A673 (cell line): ENCODE results near the gene BLTP2. TPM values are rescaled to one million over a fixed set of nuclear protein-coding genes. Genes with fewer than 3 reads are reported as not detected.
"Not testable (repeated sequence)": the region's sequence is repeated elsewhere in the genome, so short reads cannot be mapped to it uniquely, and the experiment has no call there.

Source experiments
- BruUV-seq: library from RNA; stranded (reverse); fragments of 400-500 nt; replicated peaks from 2 replicates; lab custom pipeline; 2021; lab: Mats Ljungman, UMichigan
- CTCF ChIA-PET: fragments of 300-600 bp; sonication (Branson Sonifier 250); formaldehyde crosslinking; loops from one replicate; lab custom pipeline; 2022; ENCODE audit warnings: antibody characterized with exemption; lab: Charles Lee
- POLR2A ChIA-PET: fragments of 300-600 bp; sonication (Branson Sonifier 250); formaldehyde crosslinking; loops from one replicate; lab custom pipeline; 2022; ENCODE audit warnings: antibody characterized with exemption; ENCODE audit not compliant: low non-redundant PET; lab: Charles Lee
- DNase-seq: peaks from one replicate; pipeline ENCODE4 v3.0.0-alpha.2; 2015; ENCODE audit warnings: low spot score
- H3K27ac ChIP-seq: fragments of 200-600 bp; sonication (generic); 2 replicates; pipeline ENCODE4 v1.5.1; 2016; ENCODE audit warnings: mixed run types, low read depth, mild to moderate bottlenecking, mixed read lengths, antibody characterized with exemption, low read length; ENCODE audit not compliant: poor library complexity, severe bottlenecking
- H3K27me3 ChIP-seq: fragments of 200-600 bp; sonication (generic); replicated peaks from 2 replicates; pipeline ENCODE4 v1.6.1; 2017; ENCODE audit warnings: mixed run types, low read depth, mild to moderate bottlenecking, mixed read lengths, antibody characterized with exemption, low read length; ENCODE audit not compliant: insufficient read depth, poor library complexity
- H3K36me3 ChIP-seq: fragments of 200-600 bp; sonication (generic); 2 replicates; pipeline ENCODE4 v1.6.1; 2016; ENCODE audit warnings: mixed run types, mild to moderate bottlenecking, mixed read lengths, antibody characterized with exemption, low read length; ENCODE audit not compliant: insufficient read depth, poor library complexity, severe bottlenecking
- H3K4me1 ChIP-seq: fragments of 200-600 bp; sonication (generic); 2 replicates; pipeline ENCODE4 v1.6.1; 2017; ENCODE audit warnings: mixed run types, mild to moderate bottlenecking, mixed read lengths, antibody characterized with exemption, low read length; ENCODE audit not compliant: insufficient read depth, poor library complexity, severe bottlenecking
- H3K4me3 ChIP-seq: fragments of 200-600 bp; sonication (generic); 2 replicates; pipeline ENCODE4 v1.5.1; 2016; ENCODE audit warnings: low read depth, mixed run types, mild to moderate bottlenecking, mixed read lengths, low read length; ENCODE audit not compliant: poor library complexity, severe bottlenecking
- H3K9me3 ChIP-seq: fragments of 200-600 bp; sonication (generic); 2 replicates; pipeline ENCODE4 v1.6.1; 2016; ENCODE audit warnings: mixed run types, low read depth, mild to moderate bottlenecking, mixed read lengths, antibody characterized with exemption, low read length; ENCODE audit not compliant: poor library complexity, severe bottlenecking
- CTCF ChIP-seq: fragments of 300-800, 200-600 bp; sonication (generic); conservative IDR thresholded peaks from 2 replicates; pipeline ENCODE4 v1.5.1; 2017; ENCODE audit warnings: low read depth, mild to moderate bottlenecking, antibody characterized with exemption, low read length, moderate library complexity, mixed read lengths
- EZH2 ChIP-seq: fragments of 200-600 bp; sonication (generic); IDR thresholded peaks from 2 replicates; pipeline ENCODE4 v1.6.1; 2017; ENCODE audit warnings: borderline replicate concordance, low read depth, mild to moderate bottlenecking, mixed read lengths, antibody characterized with exemption, low read length; ENCODE audit not compliant: poor library complexity, severe bottlenecking
- intact Hi-C: fragments of 100-400 bp; cut with micrococcal nuclease; formaldehyde crosslinking; loops from one replicate; pipeline ENCODE4 v1.10.0; 2022; ENCODE audit not compliant: unreplicated experiment
- total RNA-seq: library from RNA; stranded (reverse); gene quantifications from 2 replicates; pipeline ENCODE4 v1.2.3, GENCODE V29; 2021

The BLTP2 gene
- total RNA-seq, 1 experiment from 2014 or later, result 198 TPM

- Histone ChIP-seq H3K9me3 (no peaks in the 10 kb centered on the region), H3K36me3 (peaks cover 45% of the 10 kb centered on the region), H3K4me1 (no peaks in the 10 kb centered on the region), H3K4me3 (no peak overlapping the region), H3K27ac (no peak overlapping the region), H3K27me3 (no peaks in the 10 kb centered on the region)
- intact Hi-C loops, result loop anchor here (1.0 kb wide), 1 partner anchor 119 kb away; no protein-coding TSS in a partner anchor
- POLR2A ChIA-PET, result no interaction called here
- no peak for TF ChIP-seq EZH2
- peak; percentile 81 for TF ChIP-seq CTCF
- peak; percentile 62 for DNase-seq
- no TSS peak for BruUV-seq
- CTCF ChIA-PET, result interaction anchor here (0.5 to 1.2 kb wide), 3 partner anchors 14 to 24 kb away, joined by 3 to 4 read pairs (median 3); no protein-coding TSS in a partner anchor
These were observed 31.8 kb downstream of the BLTP2 start for GRCh38 chr17:28612936-28613872.

GRCh38 chr17:28612531-28612930 lies 32.4 kb downstream of the BLTP2 start:
- H3K27me3 ChIP-seq, result no peaks in the 10 kb centered on the region
- TF ChIP-seq EZH2, result no peak
- no peak for TF ChIP-seq CTCF
- peaks cover 42% of the 10 kb centered on the region for H3K36me3 ChIP-seq
- H3K27ac ChIP-seq, result no peak overlapping the region
- H3K4me3 ChIP-seq, result no peak overlapping the region
- no peak for DNase-seq
- intact Hi-C loops, result no loop called here
- BruUV-seq, result no TSS peak
- ChIA-PET POLR2A (no interaction called here), CTCF (interaction anchor here (0.5 to 1.1 kb wide), 2 partner anchors 14 to 24 kb away, joined by 3 to 4 read pairs; no protein-coding TSS in a partner anchor)
- H3K4me1 ChIP-seq, result no peaks in the 10 kb centered on the region
- H3K9me3 ChIP-seq, result no peaks in the 10 kb centered on the region

DNA sequence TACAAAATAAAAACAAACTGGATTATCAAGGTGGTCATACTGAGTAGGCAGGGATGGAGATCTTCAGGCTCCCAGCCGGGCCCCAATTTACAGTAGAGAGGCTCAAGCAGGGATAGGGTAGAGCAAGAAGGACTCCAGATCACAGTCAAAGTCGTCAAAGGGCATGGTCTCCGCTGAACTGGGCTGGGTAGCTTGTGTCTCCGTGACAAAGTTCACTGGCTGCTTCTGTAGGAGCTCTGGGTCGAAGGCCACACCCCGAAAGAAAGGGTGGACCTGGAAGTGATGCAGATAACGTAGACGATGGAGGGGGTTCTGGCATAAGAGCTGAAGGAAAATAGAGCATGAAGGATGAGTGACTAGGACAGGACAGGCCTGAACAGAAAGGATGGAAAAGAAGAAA lies 34.6 kb downstream of the BLTP2 start:
- no peak for TF ChIP-seq CTCF
- TF ChIP-seq EZH2, result no peak
- intact Hi-C loops, result no loop called here
- no peak overlapping the region for H3K4me3 ChIP-seq
- ChIA-PET CTCF (no interaction called here), POLR2A (no interaction called here)
- no peak for DNase-seq
- no TSS peak for BruUV-seq
- H3K4me1 ChIP-seq, result no peaks in the 10 kb centered on the region
- no peak overlapping the region for H3K27ac ChIP-seq
- no peaks in the 10 kb centered on the region for H3K27me3 ChIP-seq
- peaks cover 21% of the 10 kb centered on the region for H3K36me3 ChIP-seq
- H3K9me3 ChIP-seq, result no peaks in the 10 kb centered on the region

GRCh38 chr17:28604031-28604430 lies 40.9 kb downstream of the BLTP2 start:
- H3K4me1 ChIP-seq, H3K9me3 ChIP-seq, intact Hi-C loops, DNase-seq, H3K36me3 ChIP-seq, BruUV-seq, H3K27ac ChIP-seq, POLR2A ChIA-PET, H3K27me3 ChIP-seq, H3K4me3 ChIP-seq, CTCF ChIA-PET: not testable (repeated sequence)
